A673 (cell line): ENCODE results near the gene KRTAP10-11. TPM values are rescaled to one million over a fixed set of nuclear protein-coding genes. Genes with fewer than 3 reads are reported as not detected.
"Not testable (repeated sequence)": the region's sequence is repeated elsewhere in the genome, so short reads cannot be mapped to it uniquely, and the experiment has no call there.

ENCODE experiments used
- BruUV-seq: library from RNA; stranded (reverse); fragments of 400-500 nt; replicated peaks from 2 replicates; lab custom pipeline; 2021; lab: Mats Ljungman, UMichigan
- CTCF ChIA-PET: fragments of 300-600 bp; sonication (Branson Sonifier 250); formaldehyde crosslinking; loops from one replicate; lab custom pipeline; 2022; ENCODE audit warnings: antibody characterized with exemption; lab: Charles Lee
- POLR2A ChIA-PET: fragments of 300-600 bp; sonication (Branson Sonifier 250); formaldehyde crosslinking; loops from one replicate; lab custom pipeline; 2022; ENCODE audit warnings: antibody characterized with exemption; ENCODE audit not compliant: low non-redundant PET; lab: Charles Lee
- DNase-seq: peaks from one replicate; pipeline ENCODE4 v3.0.0-alpha.2; 2015; ENCODE audit warnings: low spot score
- H3K27ac ChIP-seq: fragments of 200-600 bp; sonication (generic); 2 replicates; pipeline ENCODE4 v1.5.1; 2016; ENCODE audit warnings: mixed run types, low read depth, mild to moderate bottlenecking, mixed read lengths, antibody characterized with exemption, low read length; ENCODE audit not compliant: poor library complexity, severe bottlenecking
- H3K27me3 ChIP-seq: fragments of 200-600 bp; sonication (generic); replicated peaks from 2 replicates; pipeline ENCODE4 v1.6.1; 2017; ENCODE audit warnings: mixed run types, low read depth, mild to moderate bottlenecking, mixed read lengths, antibody characterized with exemption, low read length; ENCODE audit not compliant: insufficient read depth, poor library complexity
- H3K36me3 ChIP-seq: fragments of 200-600 bp; sonication (generic); 2 replicates; pipeline ENCODE4 v1.6.1; 2016; ENCODE audit warnings: mixed run types, mild to moderate bottlenecking, mixed read lengths, antibody characterized with exemption, low read length; ENCODE audit not compliant: insufficient read depth, poor library complexity, severe bottlenecking
- H3K4me1 ChIP-seq: fragments of 200-600 bp; sonication (generic); 2 replicates; pipeline ENCODE4 v1.6.1; 2017; ENCODE audit warnings: mixed run types, mild to moderate bottlenecking, mixed read lengths, antibody characterized with exemption, low read length; ENCODE audit not compliant: insufficient read depth, poor library complexity, severe bottlenecking
- H3K4me3 ChIP-seq: fragments of 200-600 bp; sonication (generic); 2 replicates; pipeline ENCODE4 v1.5.1; 2016; ENCODE audit warnings: low read depth, mixed run types, mild to moderate bottlenecking, mixed read lengths, low read length; ENCODE audit not compliant: poor library complexity, severe bottlenecking
- H3K9me3 ChIP-seq: fragments of 200-600 bp; sonication (generic); 2 replicates; pipeline ENCODE4 v1.6.1; 2016; ENCODE audit warnings: mixed run types, low read depth, mild to moderate bottlenecking, mixed read lengths, antibody characterized with exemption, low read length; ENCODE audit not compliant: poor library complexity, severe bottlenecking
- CTCF ChIP-seq: fragments of 300-800, 200-600 bp; sonication (generic); conservative IDR thresholded peaks from 2 replicates; pipeline ENCODE4 v1.5.1; 2017; ENCODE audit warnings: low read depth, mild to moderate bottlenecking, antibody characterized with exemption, low read length, moderate library complexity, mixed read lengths
- EZH2 ChIP-seq: fragments of 200-600 bp; sonication (generic); IDR thresholded peaks from 2 replicates; pipeline ENCODE4 v1.6.1; 2017; ENCODE audit warnings: borderline replicate concordance, low read depth, mild to moderate bottlenecking, mixed read lengths, antibody characterized with exemption, low read length; ENCODE audit not compliant: poor library complexity, severe bottlenecking
- intact Hi-C: fragments of 100-400 bp; cut with micrococcal nuclease; formaldehyde crosslinking; loops from one replicate; pipeline ENCODE4 v1.10.0; 2022; ENCODE audit not compliant: unreplicated experiment
- total RNA-seq: library from RNA; stranded (reverse); gene quantifications from 2 replicates; pipeline ENCODE4 v1.2.3, GENCODE V29; 2021

Gene KRTAP10-11
- total RNA-seq, 1 experiment from 2014 or later = not detected

GRCh38 chr21:44625756-44626155, 20.5 kb upstream of the KRTAP10-11 start:
- H3K27me3 ChIP-seq = no peaks in the 10 kb centered on the region
- no peaks in the 10 kb centered on the region for H3K36me3 ChIP-seq
- intact Hi-C loops = no loop called here
- TF ChIP-seq CTCF = no peak
- TF ChIP-seq EZH2 = no peak
- H3K4me3 ChIP-seq = no peak overlapping the region
- DNase-seq = no peak
- ChIA-PET POLR2A (no interaction called here), CTCF (no interaction called here)
- no peak overlapping the region for H3K27ac ChIP-seq
- BruUV-seq = no TSS peak
- H3K4me1 ChIP-seq = no peaks in the 10 kb centered on the region
- peaks cover 22% of the 10 kb centered on the region for H3K9me3 ChIP-seq

GRCh38 chr21:44626262-44626661, 20.0 kb upstream of the KRTAP10-11 start:
- H3K4me3 ChIP-seq = no peak overlapping the region
- TF ChIP-seq EZH2 (no peak), CTCF (no peak)
- no TSS peak for BruUV-seq
- DNase-seq = no peak
- no peaks in the 10 kb centered on the region for H3K4me1 ChIP-seq
- H3K27me3 ChIP-seq = no peaks in the 10 kb centered on the region
- H3K36me3 ChIP-seq = no peaks in the 10 kb centered on the region
- POLR2A ChIA-PET = no interaction called here
- H3K27ac ChIP-seq = no peak overlapping the region
- peaks cover 27% of the 10 kb centered on the region for H3K9me3 ChIP-seq
- CTCF ChIA-PET = no interaction called here
- intact Hi-C loops = no loop called here

GRCh38 chr21:44626673-44627143, 19.5 kb upstream of the KRTAP10-11 start, which contains the start of gene KRTAP10-9:
KRTAP10-9 (plus strand) TSS chr21:44627093; CDS start chr21:44627172, 79 bp downstream.
- no peak within 1 kb of the TSS for H3K27ac ChIP-seq
- no peaks in the 10 kb centered on the region for H3K36me3 ChIP-seq
- BruUV-seq = no TSS peak
- H3K4me1 ChIP-seq = no peaks in the 10 kb centered on the region
- TF ChIP-seq CTCF = no peak
- TF ChIP-seq EZH2 = no peak
- intact Hi-C loops = no loop called here
- H3K27me3 ChIP-seq = no peaks in the 10 kb centered on the region
- ChIA-PET POLR2A (no interaction called here), CTCF (no interaction called here)
- no peak for DNase-seq
- peaks cover 29% of the 10 kb centered on the region for H3K9me3 ChIP-seq
- H3K4me3 ChIP-seq = no peak within 1 kb of the TSS

GRCh38 chr21:44627181-44627822, 18.9 kb upstream of the KRTAP10-11 start:
- DNase-seq, H3K36me3 ChIP-seq, POLR2A ChIA-PET, BruUV-seq, H3K4me3 ChIP-seq, H3K27me3 ChIP-seq, H3K27ac ChIP-seq, intact Hi-C loops, H3K4me1 ChIP-seq, CTCF ChIA-PET: not testable (repeated sequence)
- peaks cover 35% of the 10 kb centered on the region for H3K9me3 ChIP-seq

- CTCF ChIA-PET, H3K36me3 ChIP-seq, DNase-seq, H3K27me3 ChIP-seq, BruUV-seq, POLR2A ChIA-PET, H3K4me3 ChIP-seq, intact Hi-C loops, H3K27ac ChIP-seq, H3K4me1 ChIP-seq: not testable (repeated sequence)
- H3K9me3 ChIP-seq = peaks cover 36% of the 10 kb centered on the region
Observed at GRCh38 chr21:44627831-44628233, 18.4 kb upstream of the KRTAP10-11 start.
